ENCODE data around the gene ZNF280B.

DNA sequence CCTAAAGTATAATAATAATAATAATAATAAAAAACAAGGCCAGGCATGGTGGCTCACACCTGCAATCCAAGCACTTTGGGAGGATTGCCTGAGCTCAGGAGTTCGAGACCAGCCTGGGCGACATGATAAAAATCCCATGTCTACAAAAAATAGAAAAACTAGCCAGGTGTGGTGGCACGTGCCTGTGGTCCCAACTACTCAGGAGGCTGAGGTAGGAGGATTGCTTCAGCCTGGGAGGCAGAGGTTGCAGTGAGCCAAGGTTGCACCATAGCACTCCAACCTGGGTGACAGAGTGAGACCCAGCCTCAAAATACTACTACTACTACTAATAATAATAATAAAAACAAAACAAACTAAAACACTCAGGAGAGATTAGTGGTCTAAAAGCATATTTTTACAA lies 27.1 kb upstream of the ZNF280B start:
- TF ChIP-seq, protein P1, sequence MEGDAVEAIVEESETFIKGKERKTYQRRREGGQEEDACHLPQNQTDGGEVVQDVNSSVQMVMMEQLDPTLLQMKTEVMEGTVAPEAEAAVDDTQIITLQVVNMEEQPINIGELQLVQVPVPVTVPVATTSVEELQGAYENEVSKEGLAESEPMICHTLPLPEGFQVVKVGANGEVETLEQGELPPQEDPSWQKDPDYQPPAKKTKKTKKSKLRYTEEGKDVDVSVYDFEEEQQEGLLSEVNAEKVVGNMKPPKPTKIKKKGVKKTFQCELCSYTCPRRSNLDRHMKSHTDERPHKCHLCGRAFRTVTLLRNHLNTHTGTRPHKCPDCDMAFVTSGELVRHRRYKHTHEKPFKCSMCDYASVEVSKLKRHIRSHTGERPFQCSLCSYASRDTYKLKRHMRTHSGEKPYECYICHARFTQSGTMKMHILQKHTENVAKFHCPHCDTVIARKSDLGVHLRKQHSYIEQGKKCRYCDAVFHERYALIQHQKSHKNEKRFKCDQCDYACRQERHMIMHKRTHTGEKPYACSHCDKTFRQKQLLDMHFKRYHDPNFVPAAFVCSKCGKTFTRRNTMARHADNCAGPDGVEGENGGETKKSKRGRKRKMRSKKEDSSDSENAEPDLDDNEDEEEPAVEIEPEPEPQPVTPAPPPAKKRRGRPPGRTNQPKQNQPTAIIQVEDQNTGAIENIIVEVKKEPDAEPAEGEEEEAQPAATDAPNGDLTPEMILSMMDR (IDR thresholded peaks at IDR 0.05): no peak
- TF ChIP-seq, protein P2, sequence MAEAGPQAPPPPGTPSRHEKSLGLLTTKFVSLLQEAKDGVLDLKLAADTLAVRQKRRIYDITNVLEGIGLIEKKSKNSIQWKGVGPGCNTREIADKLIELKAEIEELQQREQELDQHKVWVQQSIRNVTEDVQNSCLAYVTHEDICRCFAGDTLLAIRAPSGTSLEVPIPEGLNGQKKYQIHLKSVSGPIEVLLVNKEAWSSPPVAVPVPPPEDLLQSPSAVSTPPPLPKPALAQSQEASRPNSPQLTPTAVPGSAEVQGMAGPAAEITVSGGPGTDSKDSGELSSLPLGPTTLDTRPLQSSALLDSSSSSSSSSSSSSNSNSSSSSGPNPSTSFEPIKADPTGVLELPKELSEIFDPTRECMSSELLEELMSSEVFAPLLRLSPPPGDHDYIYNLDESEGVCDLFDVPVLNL (CRISPR knock-in tag; IDR thresholded peaks at IDR 0.05; ENCODE audit: borderline replicate concordance, low read depth): no peak
- TF ChIP-seq, protein P3, sequence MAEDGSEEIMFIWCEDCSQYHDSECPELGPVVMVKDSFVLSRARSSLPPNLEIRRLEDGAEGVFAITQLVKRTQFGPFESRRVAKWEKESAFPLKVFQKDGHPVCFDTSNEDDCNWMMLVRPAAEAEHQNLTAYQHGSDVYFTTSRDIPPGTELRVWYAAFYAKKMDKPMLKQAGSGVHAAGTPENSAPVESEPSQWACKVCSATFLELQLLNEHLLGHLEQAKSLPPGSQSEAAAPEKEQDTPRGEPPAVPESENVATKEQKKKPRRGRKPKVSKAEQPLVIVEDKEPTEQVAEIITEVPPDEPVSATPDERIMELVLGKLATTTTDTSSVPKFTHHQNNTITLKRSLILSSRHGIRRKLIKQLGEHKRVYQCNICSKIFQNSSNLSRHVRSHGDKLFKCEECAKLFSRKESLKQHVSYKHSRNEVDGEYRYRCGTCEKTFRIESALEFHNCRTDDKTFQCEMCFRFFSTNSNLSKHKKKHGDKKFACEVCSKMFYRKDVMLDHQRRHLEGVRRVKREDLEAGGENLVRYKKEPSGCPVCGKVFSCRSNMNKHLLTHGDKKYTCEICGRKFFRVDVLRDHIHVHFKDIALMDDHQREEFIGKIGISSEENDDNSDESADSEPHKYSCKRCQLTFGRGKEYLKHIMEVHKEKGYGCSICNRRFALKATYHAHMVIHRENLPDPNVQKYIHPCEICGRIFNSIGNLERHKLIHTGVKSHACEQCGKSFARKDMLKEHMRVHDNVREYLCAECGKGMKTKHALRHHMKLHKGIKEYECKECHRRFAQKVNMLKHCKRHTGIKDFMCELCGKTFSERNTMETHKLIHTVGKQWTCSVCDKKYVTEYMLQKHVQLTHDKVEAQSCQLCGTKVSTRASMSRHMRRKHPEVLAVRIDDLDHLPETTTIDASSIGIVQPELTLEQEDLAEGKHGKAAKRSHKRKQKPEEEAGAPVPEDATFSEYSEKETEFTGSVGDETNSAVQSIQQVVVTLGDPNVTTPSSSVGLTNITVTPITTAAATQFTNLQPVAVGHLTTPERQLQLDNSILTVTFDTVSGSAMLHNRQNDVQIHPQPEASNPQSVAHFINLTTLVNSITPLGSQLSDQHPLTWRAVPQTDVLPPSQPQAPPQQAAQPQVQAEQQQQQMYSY (CRISPR knock-in tag; IDR thresholded peaks at IDR 0.05): no peak
- no peak for TF ChIP-seq ETV6 (CRISPR knock-in tag; IDR thresholded peaks at IDR 0.05)

Measured in WTC11 (cell line).